NT2/D1 (cell line): ENCODE measurements around the gene PDGFD.

Source experiments
- SUZ12 ChIP-seq: IDR thresholded peaks from 2 replicates; pipeline ENCODE4 v1.6.1; 2011; ENCODE audit not compliant: insufficient read length, insufficient read depth; ENCODE audit errors: extremely low read depth
- YY1 ChIP-seq: IDR thresholded peaks from 2 replicates; pipeline ENCODE4 v1.6.1; 2011; ENCODE audit not compliant: insufficient read length, insufficient read depth

GRCh38 chr11:103863497-103863896 lies 300.4 kb downstream of the PDGFD start:
- TF ChIP-seq SUZ12: no peak
- TF ChIP-seq YY1: no peak
